ENCODE measurements around the gene OPTN.

Gene OPTN

DNA sequence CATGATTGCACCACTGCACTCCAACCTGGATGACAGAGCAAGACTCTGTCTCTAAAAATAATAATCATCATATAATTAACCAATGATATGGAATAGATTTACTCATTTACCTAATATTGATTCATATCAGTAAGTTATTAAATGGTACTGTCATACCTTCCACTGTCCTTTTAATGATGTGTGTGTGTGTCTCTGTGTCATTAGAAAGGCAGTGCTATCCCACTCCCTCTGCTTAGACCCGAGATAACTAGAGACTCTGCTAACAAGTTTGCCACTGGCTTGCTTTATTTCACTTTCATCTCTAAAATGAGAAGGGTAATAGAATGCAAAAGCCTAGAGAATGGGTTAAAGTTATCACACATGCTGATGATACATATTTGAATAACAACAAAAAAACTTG, 82.5 kb downstream of the OPTN start:
- DNase-seq (ENCODE audit: low read depth), result no peak
- H3K4me3 ChIP-seq (ENCODE audit: low read depth, low read length), result no peak overlapping the region
- TF ChIP-seq, protein P1, sequence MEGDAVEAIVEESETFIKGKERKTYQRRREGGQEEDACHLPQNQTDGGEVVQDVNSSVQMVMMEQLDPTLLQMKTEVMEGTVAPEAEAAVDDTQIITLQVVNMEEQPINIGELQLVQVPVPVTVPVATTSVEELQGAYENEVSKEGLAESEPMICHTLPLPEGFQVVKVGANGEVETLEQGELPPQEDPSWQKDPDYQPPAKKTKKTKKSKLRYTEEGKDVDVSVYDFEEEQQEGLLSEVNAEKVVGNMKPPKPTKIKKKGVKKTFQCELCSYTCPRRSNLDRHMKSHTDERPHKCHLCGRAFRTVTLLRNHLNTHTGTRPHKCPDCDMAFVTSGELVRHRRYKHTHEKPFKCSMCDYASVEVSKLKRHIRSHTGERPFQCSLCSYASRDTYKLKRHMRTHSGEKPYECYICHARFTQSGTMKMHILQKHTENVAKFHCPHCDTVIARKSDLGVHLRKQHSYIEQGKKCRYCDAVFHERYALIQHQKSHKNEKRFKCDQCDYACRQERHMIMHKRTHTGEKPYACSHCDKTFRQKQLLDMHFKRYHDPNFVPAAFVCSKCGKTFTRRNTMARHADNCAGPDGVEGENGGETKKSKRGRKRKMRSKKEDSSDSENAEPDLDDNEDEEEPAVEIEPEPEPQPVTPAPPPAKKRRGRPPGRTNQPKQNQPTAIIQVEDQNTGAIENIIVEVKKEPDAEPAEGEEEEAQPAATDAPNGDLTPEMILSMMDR (IDR thresholded peaks at IDR 0.05; ENCODE audit: insufficient read depth, low read depth, low read length, missing control alignments), result no peak

DNA sequence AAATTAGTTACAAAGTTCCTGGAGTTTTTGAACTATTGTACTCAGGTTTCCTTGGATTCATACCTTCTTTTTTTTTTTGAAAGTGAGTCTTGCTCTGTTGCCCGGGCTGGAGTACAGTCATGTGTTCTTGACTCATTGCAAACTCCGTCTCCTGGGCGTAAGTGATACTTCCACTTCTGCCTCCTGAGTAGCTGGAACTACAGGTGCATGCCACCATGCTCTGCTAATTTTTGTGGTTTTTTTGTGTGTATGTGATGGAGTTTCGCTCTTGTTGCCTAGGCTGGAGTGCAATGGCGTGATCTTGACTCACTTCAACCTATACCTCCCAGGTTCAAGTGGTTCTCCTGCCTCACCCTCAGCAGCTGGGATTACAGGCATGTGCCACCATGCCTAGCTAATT, 83.7 kb downstream of the OPTN start:
- H3K4me3 ChIP-seq (ENCODE audit: low read depth, low read length), result no peak overlapping the region
- peak; percentile 75 for DNase-seq (ENCODE audit: low read depth)
- TF ChIP-seq, protein P1 (IDR thresholded peaks at IDR 0.05; ENCODE audit: insufficient read depth, low read depth, low read length, missing control alignments), result no peak

DNA sequence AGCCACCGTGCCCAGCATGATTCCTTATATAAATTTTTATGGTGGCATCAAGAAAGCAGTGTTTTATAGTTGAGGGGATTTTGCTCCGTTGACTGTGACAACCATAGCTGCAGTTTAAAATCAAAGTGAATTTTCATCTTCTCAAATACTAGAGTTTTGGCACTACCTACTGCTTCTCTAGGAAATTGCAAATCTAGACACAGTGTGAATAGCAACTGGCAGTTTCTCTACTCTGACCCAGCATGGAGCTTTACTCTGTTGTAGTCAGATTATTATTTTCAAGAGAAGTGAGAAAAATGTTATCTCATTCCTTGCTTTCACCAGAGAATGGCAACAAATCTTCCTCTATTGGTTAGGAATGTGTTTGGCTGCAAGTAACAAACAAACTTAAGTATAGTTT, 84.3 kb downstream of the OPTN start:
- H3K4me3 ChIP-seq (ENCODE audit: low read depth, low read length), result no peak overlapping the region
- DNase-seq (ENCODE audit: low read depth), result no peak
- TF ChIP-seq, protein P1 (IDR thresholded peaks at IDR 0.05; ENCODE audit: insufficient read depth, low read depth, low read length, missing control alignments), result no peak

DNA sequence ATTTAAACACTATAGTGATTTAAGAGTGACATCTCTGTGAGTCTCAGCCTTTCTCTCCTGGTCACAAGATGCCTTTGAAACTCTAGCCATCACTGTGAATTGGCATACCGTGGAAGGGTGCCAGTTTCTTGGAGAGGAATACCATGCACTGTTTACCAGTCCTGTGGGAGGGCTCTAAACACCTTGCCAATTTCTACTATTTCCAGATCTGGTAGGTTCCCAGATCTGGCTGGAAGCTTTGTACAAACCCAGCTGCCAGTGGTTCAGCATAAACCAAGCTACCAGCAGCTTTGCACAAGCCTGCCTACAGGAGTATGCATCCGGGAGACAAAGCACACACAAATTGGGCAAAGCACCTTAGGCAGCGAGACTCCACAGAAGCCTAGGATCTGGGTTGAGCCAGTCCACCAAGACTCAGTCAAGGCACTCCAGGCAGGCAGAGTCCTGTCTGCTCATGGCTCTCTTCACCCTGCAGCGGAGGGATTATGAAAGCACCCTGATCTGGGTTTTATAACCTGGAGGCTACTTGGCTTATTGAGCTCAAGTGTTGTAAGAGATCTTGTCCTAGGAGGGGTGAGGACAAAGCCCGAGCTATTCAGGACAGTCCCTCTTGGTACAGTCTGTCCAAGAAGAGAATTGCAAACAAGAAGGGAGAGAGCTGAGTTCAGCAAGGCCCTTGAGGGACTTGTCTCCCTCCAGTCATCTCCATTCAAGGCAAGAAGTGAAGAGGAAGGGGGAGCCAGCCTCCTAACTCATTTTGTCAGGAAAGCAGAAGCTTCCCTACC, 85.0 kb downstream of the OPTN start:
- TF ChIP-seq, protein P1 (IDR thresholded peaks at IDR 0.05; ENCODE audit: insufficient read depth, low read depth, low read length, missing control alignments), result no peak
- H3K4me3 ChIP-seq (ENCODE audit: low read depth, low read length), result no peak overlapping the region
- no peak for DNase-seq (ENCODE audit: low read depth)

DNA sequence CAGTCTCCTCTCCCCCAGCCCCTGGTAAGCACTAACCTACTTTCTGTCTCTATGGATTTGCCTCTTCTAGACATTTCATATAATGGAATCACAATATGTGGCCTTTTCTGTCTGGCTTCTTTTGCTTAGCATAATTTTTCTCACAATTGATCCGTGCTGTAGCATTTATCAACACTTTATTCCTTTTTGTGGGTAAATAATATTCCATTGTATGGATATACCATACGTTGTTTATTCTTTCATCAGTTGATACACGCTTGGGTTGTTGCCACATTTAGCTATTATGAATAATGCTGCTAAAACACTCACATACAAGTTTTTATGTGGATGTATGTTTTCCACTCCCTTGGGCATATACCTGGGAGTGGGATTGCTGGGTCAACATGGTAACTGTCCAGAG, 87.2 kb downstream of the OPTN start:
- no peak for DNase-seq (ENCODE audit: low read depth)
- no peak overlapping the region for H3K4me3 ChIP-seq (ENCODE audit: low read depth, low read length)
- TF ChIP-seq, protein P1 (IDR thresholded peaks at IDR 0.05; ENCODE audit: insufficient read depth, low read depth, low read length, missing control alignments), result no peak

Data from GM12865 (cell line).